Lower lobe of right lung (tissue), 2 donors: Measurements from ENCODE around the gene ANGPTL4. TPM values are rescaled to one million over a fixed set of nuclear protein-coding genes. Genes with fewer than 3 reads are reported as not detected.
"Not testable (repeated sequence)": the region's sequence is repeated elsewhere in the genome, so short reads cannot be mapped to it uniquely, and the experiment has no call there.

Experiments used
- ATAC-seq, 2 donors: fragments of 200-7000 bp; cut with Tn5 transposase; one replicate each; pipeline ENCODE4 v1.9.1; 2020 to 2022; ENCODE audit warnings: mild to moderate bottlenecking in 2 of 2, moderate library complexity in 2 of 2
- DNase-seq: peaks from one replicate; pipeline ENCODE4 v3.0.0-alpha.2; 2020
- H3K27ac ChIP-seq: fragments of 200-600 bp; one replicate; pipeline ENCODE4 v1.8.0; 2022
- H3K27me3 ChIP-seq: fragments of 200-600 bp; one replicate; pipeline ENCODE4 v1.8.0; 2022; ENCODE audit warnings: low read depth
- H3K36me3 ChIP-seq: fragments of 200-600 bp; one replicate; pipeline ENCODE4 v1.8.0; 2022; ENCODE audit warnings: mild to moderate bottlenecking
- H3K4me1 ChIP-seq: fragments of 200-600 bp; one replicate; pipeline ENCODE4 v1.8.0; 2022
- H3K4me3 ChIP-seq: fragments of 200-600 bp; one replicate; pipeline ENCODE4 v1.8.0; 2022; ENCODE audit warnings: mild to moderate bottlenecking
- H3K9me3 ChIP-seq: fragments of 200-600 bp; one replicate; pipeline ENCODE4 v1.8.0; 2022
- intact Hi-C: fragments of 100-400 bp; cut with DNase I; formaldehyde crosslinking; loops from one replicate; pipeline ENCODE4 v1.11.0; 2022
- total RNA-seq: library from RNA; stranded (reverse); fragmentation: NEBNext Ultra II Directional; extraction: Animal tissue kit (Norgen Biotek cat#: 25700); gene quantifications from one replicate; pipeline ENCODE4 v1.2.1, GENCODE V29; 2021
- TF ChIP-seq, protein P1 (sequence below): fragments of 200-600 bp; IDR thresholded peaks from one replicate; pipeline ENCODE4 v1.8.0; 2022; ENCODE audit warnings: antibody characterized with exemption, mild to moderate bottlenecking
- donor health status: DM: no; HTN: yes; CAD: no; lungs with severe emphysema.

The ANGPTL4 gene
- total RNA-seq, 1 donor from 2014 or later, result 11.0 TPM

DNA sequence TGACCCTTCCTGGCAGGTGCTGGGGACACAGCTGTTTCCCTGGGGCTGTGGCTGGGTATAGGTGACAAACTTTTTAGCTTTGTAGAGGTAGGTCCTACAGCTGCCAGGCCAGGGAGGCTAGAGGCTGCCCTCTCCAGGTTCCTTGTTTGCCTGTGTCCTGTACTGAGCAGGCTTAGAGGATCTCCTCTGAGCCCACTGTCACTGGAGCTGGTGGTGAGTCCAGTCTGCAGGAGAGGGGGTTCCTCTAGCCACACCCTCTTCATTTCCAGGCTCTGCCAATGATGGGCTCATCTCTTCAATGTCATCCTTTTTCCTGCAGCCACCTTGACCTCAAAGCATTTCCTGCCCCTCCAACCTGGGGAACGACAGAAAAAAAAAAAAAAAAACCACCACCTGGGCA, 13.6 kb downstream of the ANGPTL4 start:
- Histone ChIP-seq H3K4me1 (no peaks in the 10 kb centered on the region), H3K27ac (no peak overlapping the region), H3K27me3 (no peaks in the 10 kb centered on the region), H3K4me3 (no peak overlapping the region), H3K9me3 (no peaks in the 10 kb centered on the region), H3K36me3 (peaks cover 12% of the 10 kb centered on the region)
- DNase-seq, result peak; percentile 13
- intact Hi-C loops, result no loop called here
- ATAC-seq, result no peak
- TF ChIP-seq, protein P1, sequence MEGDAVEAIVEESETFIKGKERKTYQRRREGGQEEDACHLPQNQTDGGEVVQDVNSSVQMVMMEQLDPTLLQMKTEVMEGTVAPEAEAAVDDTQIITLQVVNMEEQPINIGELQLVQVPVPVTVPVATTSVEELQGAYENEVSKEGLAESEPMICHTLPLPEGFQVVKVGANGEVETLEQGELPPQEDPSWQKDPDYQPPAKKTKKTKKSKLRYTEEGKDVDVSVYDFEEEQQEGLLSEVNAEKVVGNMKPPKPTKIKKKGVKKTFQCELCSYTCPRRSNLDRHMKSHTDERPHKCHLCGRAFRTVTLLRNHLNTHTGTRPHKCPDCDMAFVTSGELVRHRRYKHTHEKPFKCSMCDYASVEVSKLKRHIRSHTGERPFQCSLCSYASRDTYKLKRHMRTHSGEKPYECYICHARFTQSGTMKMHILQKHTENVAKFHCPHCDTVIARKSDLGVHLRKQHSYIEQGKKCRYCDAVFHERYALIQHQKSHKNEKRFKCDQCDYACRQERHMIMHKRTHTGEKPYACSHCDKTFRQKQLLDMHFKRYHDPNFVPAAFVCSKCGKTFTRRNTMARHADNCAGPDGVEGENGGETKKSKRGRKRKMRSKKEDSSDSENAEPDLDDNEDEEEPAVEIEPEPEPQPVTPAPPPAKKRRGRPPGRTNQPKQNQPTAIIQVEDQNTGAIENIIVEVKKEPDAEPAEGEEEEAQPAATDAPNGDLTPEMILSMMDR, result no peak

GRCh38 chr19:8379156-8379891, 15.4 kb downstream of the ANGPTL4 start:
- DNase-seq, result peak; percentile 3
- H3K9me3 ChIP-seq, H3K4me1 ChIP-seq, ATAC-seq, intact Hi-C loops, H3K4me3 ChIP-seq, H3K27ac ChIP-seq, H3K36me3 ChIP-seq, H3K27me3 ChIP-seq: not testable (repeated sequence)

DNA sequence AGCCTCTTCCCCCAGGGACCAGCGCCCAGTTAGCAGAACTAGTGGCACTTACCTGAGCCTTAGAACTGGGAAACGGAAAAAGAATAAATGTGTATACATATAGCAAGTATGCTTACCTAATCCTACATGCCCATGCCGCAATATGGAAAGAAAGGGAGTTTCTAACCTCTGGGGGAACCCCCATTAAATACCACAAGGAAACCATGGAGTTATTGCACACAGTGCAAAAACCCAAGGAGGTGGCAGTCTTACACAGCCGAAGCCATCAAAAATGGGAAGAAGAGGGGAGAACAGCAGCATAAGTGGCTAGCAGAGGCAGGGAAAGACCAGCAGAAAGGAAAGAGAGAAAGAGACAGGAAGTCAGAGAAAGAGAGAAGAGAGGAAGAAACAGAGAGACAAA, 20.6 kb downstream of the ANGPTL4 start:
- H3K27me3 ChIP-seq, DNase-seq, intact Hi-C loops, H3K27ac ChIP-seq, H3K9me3 ChIP-seq, ATAC-seq, H3K36me3 ChIP-seq, H3K4me3 ChIP-seq: not testable (repeated sequence)
- H3K4me1 ChIP-seq, result peaks cover 31% of the 10 kb centered on the region

- H3K36me3 ChIP-seq, intact Hi-C loops, H3K27ac ChIP-seq, DNase-seq, H3K9me3 ChIP-seq, H3K27me3 ChIP-seq, H3K4me3 ChIP-seq, ATAC-seq: not testable (repeated sequence)
- peaks cover 32% of the 10 kb centered on the region for H3K4me1 ChIP-seq
These were observed 21.1 kb downstream of the ANGPTL4 start for GRCh38 chr19:8385103-8385502.

- Histone ChIP-seq H3K27ac (peak overlapping the region; percentile 22), H3K4me1 (peaks cover 32% of the 10 kb centered on the region)
- DNase-seq, H3K36me3 ChIP-seq, H3K4me3 ChIP-seq, H3K27me3 ChIP-seq, intact Hi-C loops, ATAC-seq, H3K9me3 ChIP-seq: not testable (repeated sequence)
These were observed 21.6 kb downstream of the ANGPTL4 start for GRCh38 chr19:8385566-8385965.

DNA sequence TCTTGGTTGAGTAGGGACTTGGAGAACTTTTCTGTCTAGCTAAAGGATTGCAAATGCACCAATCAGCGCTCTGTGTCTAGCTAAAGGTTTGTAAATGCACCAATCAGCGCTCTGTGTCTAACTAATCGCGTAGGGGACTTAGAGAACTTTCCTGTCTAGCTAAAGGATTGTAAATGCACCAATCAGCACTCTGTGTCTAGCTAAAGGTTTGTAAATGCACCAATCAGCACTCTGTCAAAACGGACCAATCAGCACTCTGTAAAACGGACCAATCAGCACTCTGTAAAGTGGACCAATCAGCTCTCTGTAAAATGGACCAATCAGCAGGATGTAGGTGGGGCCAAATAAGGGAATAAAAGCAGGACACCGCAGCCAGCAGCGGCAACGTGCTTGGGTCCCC, 22.5 kb downstream of the ANGPTL4 start:
- H3K4me3 ChIP-seq, ATAC-seq, DNase-seq, H3K9me3 ChIP-seq, H3K36me3 ChIP-seq, H3K27me3 ChIP-seq, intact Hi-C loops: not testable (repeated sequence)
- peaks cover 39% of the 10 kb centered on the region for H3K4me1 ChIP-seq
- peak overlapping the region; percentile 22 for H3K27ac ChIP-seq

- Histone ChIP-seq H3K36me3 (no peaks in the 10 kb centered on the region), H3K27me3 (no peaks in the 10 kb centered on the region), H3K4me1 (peaks cover 44% of the 10 kb centered on the region), H3K4me3 (no peak overlapping the region), H3K9me3 (no peaks in the 10 kb centered on the region), H3K27ac (no peak overlapping the region)
- TF ChIP-seq, protein P1, result no peak
- no peak for ATAC-seq
- intact Hi-C loops, result no loop called here
- DNase-seq, result no peak
These were observed 23.0 kb downstream of the ANGPTL4 start for GRCh38 chr19:8386990-8387389.

- peak; percentile 29 for DNase-seq
- intact Hi-C loops, result no loop called here
- Histone ChIP-seq H3K4me1 (peaks cover 54% of the 10 kb centered on the region), H3K27me3 (no peaks in the 10 kb centered on the region), H3K9me3 (no peaks in the 10 kb centered on the region), H3K36me3 (no peaks in the 10 kb centered on the region), H3K27ac (no peak overlapping the region), H3K4me3 (no peak overlapping the region)
- no peak for ATAC-seq
- TF ChIP-seq, protein P1, result no peak
These were observed 24.0 kb downstream of the ANGPTL4 start for GRCh38 chr19:8387688-8388611.
